IPS DF 19.7 (cell line): ENCODE results near the gene CACNA1E.
"Not testable (repeated sequence)": the region's sequence is repeated elsewhere in the genome, so short reads cannot be mapped to it uniquely, and the experiment has no call there.

Experiments
- DNase-seq: peaks from one replicate; pipeline ENCODE4 v3.0.0-alpha.2; 2013; ENCODE audit warnings: low read depth, low spot score

Gene CACNA1E

DNA sequence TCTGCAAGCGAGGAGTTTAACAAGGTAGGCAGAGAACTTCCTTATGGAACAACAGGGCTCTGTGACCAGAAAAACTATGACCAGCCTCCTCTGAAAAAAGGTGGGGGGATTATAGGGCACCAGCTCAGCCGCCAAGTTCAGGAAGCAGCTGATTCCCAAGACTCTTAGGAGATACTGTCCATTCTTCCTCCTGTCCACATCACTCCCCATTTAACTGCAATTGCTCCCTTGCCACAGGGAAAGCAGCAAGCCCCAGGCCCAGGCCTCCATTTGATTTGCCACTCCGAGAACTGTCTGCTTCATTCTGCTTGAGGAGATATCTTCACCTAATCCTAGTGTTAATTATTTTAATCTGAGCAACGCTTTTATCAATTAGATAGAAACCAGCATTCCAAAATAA lies 323.9 kb downstream of the CACNA1E start:
- no peak for DNase-seq

DNA sequence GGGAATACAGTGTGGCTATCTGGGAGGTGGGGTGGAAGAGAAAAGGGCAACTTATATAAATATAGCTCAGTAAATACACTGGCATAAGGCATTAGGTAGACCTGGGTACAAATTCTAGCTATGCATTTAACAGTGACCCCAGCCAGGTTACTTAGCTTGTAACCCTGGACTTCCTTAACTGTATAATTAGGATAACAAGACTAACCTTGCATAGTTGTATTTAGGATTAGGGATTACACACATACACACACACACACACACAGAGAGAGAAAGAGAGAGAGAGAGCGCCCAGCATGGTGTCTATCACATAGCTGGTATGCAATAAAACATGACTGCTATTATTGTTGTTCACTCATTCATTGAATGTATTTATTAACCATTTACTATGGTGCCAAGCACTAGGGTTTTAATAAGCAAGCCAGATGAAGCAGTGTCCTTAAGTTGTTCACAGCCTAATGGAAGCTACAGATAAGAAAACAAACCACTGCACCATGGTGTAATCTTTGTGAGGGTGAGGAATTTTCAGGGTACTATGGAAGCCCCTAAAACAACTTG lies 326.8 kb downstream of the CACNA1E start:
- no peak for DNase-seq

DNA sequence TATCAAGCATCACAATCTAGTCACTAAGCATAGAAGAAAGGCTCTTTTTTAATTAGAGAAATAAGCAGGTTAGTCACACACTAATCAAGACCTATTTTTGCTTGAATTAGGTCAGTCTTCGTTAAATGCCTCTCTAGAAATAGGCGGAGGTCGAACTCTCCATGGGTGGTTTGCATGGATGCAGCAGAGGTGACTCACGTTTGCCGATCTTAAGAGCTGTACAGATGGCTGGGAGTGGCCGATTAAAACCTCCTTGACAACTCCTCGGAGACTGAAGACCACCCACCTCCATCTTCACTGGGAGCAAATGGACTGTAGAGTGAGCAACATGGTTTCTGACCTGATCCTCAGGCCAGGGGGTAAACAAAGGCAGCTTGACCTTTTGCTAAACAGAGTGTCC lies 328.9 kb downstream of the CACNA1E start:
- DNase-seq, result no peak

DNA sequence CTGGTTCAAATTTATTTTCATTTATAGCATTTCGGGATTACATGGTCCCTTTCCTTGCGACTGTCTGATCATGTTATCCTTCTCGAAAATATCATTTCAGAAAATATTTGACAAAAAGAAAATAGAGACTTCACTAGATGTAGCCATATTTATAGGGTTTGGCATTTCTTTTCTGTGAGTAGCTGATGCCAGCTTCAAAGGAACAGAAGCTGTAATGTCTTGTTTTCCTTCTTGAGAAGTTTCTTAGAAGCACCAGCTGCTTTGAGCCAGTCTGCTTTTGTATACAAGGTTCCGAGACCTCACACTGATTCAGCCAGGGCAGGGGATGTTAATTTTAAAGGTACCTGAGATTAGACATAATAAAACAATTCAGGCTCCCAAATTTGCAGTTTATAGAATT lies 329.9 kb downstream of the CACNA1E start:
- DNase-seq, result no peak

DNA sequence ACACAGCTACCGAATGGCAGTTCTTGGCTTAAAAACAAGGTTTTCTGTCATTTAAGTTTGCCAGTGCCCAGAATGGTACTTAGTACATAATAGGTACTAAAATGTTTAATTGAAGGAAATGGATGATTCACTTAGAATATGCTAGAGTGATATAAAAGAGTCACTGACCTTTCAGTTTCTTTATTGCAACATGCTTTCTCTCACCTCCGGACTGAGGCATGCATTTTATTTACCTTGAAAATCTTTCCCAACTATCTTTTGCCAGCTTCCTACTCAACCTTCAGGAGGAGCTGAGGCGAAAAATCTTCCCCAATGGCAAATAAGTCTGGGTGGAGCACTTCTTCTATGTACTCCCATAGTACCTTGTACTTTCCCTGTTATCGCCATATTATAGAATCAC lies 333.3 kb downstream of the CACNA1E start:
- DNase-seq, result no peak

DNA sequence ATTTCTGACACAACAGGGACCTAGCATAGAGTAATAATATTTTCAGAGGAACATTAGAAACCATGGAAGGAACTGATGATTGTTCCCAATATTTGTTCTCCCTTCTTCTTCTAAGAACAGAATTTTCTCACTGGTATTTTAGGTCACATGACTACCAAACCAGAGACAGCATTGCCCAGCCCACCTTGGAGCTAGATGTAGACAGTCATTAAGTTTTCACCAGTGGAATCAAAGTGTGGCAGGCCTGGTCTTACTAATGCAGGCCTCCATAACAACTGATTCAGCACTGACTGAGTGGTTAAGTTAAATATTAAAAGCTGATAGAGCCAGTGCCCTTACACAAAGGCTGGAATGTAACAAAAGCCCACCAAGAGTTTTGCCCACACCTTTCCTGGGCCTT lies 333.8 kb downstream of the CACNA1E start:
- no peak for DNase-seq

DNA sequence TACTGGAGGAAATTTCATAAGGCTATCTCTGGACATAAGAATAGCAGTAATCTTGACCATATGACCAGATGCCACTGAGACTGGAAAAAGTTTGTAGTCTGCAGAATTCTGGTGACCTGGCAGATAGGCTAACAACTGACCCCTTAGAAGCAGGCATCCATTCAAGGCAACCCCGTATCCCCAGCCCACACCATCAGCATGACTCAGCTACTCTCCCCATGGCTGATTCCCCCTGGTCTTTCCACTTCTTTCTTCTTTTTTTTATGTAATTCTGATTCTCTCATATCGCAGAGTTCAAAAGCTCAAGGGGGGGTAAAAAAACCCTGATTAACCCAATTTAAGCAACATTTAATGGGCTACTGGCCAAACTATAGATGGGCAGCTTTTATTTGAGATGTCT lies 335.1 kb downstream of the CACNA1E start:
- no peak for DNase-seq

DNA sequence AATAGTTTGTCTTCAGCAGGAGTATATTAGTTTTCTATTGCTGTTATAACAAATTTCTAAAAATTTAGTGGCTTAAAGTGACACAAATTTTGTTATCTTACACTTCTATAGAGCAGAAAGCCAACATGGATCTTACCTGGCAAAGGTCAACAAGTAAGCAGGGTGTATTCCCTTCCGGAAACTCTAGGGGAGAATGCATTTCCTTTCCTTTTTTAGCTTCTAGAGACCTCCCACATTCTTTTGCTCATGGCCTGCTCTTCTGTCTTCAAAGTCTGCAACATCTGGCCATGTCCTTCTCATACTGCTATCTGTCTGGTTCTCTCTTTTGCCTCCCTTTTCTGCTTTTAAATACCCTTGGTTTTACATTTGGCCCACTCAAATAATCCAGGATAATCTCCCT lies 335.6 kb downstream of the CACNA1E start:
- peak; percentile 15 for DNase-seq

DNA sequence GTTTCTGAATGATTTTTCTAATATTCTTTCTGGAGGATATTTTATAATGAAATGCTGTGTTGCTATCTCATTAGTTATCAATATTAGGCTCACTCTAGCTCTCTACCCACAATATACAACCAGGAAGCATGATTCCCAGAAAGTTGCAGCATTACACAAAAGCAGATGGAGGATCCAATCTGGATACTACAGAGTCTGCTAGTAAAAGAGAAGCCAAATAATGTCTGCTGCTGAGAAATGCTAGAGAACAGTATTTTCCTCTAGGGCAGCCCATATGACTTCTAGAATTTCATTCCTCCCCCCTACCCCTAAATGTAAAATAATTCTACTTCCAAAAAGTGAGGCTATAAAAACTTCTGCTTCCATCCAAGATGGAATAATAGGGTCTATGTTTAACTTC lies 338.4 kb downstream of the CACNA1E start:
- DNase-seq, result no peak

DNA sequence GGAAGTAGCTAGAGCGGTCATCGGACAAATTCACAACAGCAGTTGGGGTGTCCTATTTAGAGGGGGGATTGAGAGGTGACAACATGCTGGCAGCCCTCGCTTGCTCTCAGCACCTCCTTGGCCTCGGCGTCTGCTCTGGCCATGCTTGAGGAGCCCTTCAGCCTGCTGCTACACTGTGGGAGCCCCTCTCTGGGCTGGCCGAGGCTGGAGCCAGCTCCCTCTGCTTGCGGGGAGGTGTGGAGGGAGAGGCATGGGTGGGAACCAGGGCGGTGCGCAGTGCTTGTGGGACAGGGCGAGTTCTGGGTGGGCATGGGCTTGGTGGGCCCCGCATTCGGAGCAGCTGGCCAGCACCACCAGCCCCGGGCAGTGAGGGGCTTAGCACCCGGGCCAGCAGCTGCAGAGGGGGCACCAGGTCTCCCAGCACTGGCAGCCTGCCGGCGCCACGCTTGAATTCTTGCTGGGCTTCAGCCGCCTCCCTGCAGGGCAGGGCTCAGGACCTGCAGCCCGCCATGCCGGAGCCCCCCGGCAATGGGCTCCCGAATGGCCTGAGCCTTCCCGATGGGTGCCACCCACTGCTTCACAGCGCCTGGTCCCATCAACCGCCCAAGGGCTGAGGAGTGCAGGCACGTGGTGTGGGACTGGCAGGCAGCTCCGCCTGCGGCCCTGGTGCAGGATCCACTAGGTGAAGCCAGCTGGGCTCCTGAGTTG lies 349.0 kb downstream of the CACNA1E start:
- not testable (repeated sequence) for DNase-seq

DNA sequence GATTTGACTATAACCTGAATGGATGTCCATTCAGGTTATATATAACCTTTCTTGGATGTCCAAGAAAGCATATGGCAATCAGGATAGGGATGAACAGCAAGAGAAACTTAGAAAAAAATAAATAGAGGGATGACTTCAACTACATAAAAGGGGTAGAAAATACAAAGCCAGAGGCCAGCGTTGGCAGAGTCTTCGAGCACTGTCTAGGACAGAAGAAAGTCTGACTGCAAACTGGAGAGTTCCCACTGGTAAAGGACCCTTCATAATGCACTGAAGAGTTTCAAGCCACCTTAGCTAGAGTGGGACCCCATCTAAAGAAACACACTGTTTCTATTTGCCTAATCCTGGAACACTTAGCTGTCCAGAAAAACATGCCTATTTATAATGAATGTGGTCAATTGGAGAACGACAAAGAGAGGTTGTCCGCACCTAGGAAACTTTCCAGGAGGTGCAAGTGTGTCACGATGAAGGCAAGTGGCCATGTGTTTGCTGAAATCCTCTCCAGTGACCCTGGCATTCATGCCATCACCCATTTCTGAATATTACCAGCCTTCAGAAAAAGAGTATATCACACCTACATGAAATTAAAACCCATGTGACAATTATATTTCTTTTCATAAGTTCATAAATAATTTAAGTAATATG lies 362.8 kb downstream of the CACNA1E start:
- no peak for DNase-seq

DNA sequence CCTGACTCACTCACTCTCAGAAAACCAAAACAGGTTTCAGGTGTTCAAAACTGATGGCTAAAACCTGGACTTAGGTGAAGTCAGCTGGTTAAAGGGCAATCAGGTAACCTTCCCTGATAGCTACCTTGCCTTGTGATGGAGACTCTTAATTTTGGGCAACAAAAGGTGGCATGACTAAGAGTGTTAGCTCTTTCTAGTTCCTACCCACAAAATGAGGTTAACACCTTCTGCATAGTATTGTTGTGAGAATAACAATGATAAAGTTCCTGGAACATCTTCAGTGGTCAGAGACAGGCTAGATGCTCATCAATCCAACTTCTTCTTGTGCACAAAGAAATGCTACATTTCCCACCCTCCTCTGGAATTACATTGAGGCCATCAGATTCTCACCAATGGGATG lies 363.4 kb downstream of the CACNA1E start:
- DNase-seq, result no peak

DNA sequence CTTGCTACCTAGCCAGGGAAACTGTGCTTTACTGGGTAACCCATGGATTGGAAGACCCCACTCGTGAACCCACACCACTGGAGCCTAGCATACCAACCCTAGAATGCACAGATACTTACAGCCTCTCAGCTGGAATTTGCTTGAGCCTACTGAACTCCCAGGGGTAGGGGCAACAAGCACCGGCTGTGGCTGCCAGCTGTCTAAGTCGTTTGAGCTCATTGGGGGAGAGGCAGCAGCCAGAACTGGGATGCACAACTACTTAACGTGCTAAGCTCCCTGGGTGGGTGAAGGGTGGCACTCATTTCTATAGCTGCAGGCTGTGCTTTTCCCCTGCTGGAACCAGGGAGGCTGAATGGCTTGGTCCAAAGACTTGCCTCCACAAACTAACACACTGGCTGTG lies 365.8 kb downstream of the CACNA1E start:
- DNase-seq, result no peak

DNA sequence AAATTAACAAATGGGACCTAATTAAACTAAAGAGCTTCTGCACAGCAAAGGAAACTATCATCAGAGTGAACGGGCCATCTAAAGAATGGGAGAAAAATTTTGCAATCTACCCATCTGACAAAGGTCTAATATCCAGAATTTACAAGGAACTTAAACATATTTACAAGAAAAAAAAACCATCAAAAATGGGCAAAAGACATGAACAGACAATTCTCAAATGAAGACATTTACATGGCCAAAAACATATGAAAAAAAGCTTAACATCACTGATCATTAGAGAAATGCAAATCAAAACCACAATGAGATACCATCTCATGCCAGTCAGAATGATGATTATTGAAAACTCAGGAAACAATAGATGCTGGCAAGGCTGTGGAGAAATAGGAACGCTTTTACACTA lies 370.9 kb downstream of the CACNA1E start:
- not testable (repeated sequence) for DNase-seq

DNA sequence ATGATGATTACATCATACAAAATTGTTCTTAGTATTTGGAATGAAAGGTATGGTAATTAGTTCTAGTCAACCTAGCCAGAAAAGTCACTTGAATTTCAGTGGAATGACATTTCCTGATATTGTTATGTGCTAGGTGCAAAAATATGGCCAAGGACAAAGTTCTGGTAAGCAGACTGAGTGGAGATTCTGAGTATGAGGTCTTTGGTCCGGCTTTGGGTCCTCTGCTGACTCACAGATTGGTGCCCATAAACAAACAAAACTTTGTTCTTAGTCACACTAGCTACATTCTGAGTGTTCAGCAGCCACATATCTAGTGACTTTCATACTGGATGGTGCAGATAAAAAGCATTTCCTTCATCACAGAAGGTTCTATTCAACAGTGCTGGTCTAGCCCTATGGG lies 372.1 kb downstream of the CACNA1E start:
- no peak for DNase-seq
